ENCODE data around the gene EPG5.

EPG5 gene

DNA sequence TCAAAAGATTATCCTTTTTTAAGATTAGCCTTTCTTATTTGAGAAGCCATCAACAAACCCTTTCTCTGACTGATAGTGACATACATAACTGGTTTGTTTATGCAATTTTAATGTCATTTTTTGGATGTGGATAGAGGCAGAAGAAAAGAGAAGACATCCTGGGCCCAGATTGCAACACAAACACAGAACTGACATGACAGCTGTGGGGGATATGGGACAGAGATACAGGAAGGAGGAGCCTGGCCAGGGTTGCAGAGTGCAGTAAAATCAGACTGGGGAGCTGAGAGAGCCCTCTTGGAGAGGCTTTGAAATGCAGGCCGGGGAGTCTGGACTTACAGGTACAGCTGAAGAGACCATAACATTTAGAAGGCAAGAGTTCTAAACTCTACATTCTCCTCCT, 76.5 kb downstream of the EPG5 start:
- peaks cover 20% of the 10 kb centered on the region; the same call in 1 of the 2 replicates for H3K36me3 ChIP-seq (ENCODE audit: insufficient read depth, low read length)
- no peaks in the 10 kb centered on the region for H3K79me2 ChIP-seq (ENCODE audit: insufficient read depth, low read length)

DNA sequence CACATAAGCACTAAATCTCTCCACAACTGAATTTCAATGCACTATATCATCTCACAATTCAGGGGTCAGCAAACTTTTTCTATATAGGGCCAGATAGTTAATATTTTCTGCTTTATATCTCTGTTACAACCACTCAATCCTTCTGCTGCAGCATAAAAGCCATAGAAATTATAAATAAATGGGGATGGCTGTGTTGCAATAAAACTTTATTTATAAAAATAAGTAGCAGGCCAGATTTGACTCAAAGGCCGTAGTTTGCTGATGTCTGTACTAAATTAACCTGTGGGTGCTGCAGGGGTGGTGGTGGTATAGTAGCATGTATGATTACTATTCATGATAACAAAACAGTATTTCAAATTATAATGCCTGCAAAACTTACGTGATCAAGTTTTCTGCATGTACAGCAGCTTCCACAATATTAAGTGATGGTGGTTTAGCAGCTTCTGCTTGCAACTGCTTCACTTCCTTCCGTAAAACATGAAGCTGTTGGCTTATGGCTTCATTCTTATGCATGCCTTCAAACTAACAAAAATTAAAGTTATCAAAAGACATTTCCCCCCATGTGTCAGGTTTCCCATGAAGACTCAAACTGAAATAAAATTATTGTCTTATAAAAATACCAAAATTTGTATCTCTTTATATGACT, 77.6 kb downstream of the EPG5 start:
- TF ChIP-seq CTCF (IDR thresholded peaks at IDR 0.05; ENCODE audit: low read length) (no peak), EZH2 (IDR thresholded peaks at IDR 0.05; ENCODE audit: borderline replicate concordance, low read length) (no peak)
- Histone ChIP-seq H3K27ac (ENCODE audit: low read depth, low read length, poor library complexity, severe bottlenecking) (no peak overlapping the region), H4K20me1 (ENCODE audit: insufficient read depth, low read length) (no peaks in the 10 kb centered on the region), H3K4me1 (ENCODE audit: insufficient read depth, low read length, severe bottlenecking) (no peaks in the 10 kb centered on the region), H3K9me3 (ENCODE audit: low read length) (no peaks in the 10 kb centered on the region), H3K9me2 (ENCODE audit: low read depth, low read length) (no peaks in the 10 kb centered on the region), H3K79me2 (ENCODE audit: insufficient read depth, low read length) (no peaks in the 10 kb centered on the region), H3K36me3 (ENCODE audit: insufficient read depth, low read length) (peaks cover 20% of the 10 kb centered on the region; the same call in 1 of the 2 replicates), H2AFZ (ENCODE audit: low read length) (no peak overlapping the region), H3F3A (ENCODE audit: insufficient read depth, low read length) (no peaks in the 10 kb centered on the region; the same call in 1 of the 2 replicates), H3K27me3 (ENCODE audit: insufficient read depth, low read length) (no peaks in the 10 kb centered on the region), H3K4me2 (ENCODE audit: low read length) (no peak overlapping the region), H3K4me3 (ENCODE audit: low read depth, low read length, poor library complexity, severe bottlenecking) (no peak overlapping the region), H3K9ac (ENCODE audit: low read length) (no peak overlapping the region)

More for the DNA sequence above, 76.5 kb downstream of the EPG5 start:
- Histone ChIP-seq H2AFZ (ENCODE audit: low read length) (no peak overlapping the region), H3K9me2 (ENCODE audit: low read depth, low read length) (no peaks in the 10 kb centered on the region), H3K4me2 (ENCODE audit: low read length) (no peak overlapping the region), H3K9me3 (ENCODE audit: low read length) (no peaks in the 10 kb centered on the region), H3K4me1 (ENCODE audit: insufficient read depth, low read length, severe bottlenecking) (no peaks in the 10 kb centered on the region), H3K27ac (ENCODE audit: low read depth, low read length, poor library complexity, severe bottlenecking) (no peak overlapping the region), H4K20me1 (ENCODE audit: insufficient read depth, low read length) (no peaks in the 10 kb centered on the region), H3K4me3 (ENCODE audit: low read depth, low read length, poor library complexity, severe bottlenecking) (no peak overlapping the region), H3F3A (ENCODE audit: insufficient read depth, low read length) (no peaks in the 10 kb centered on the region; the same call in 1 of the 2 replicates), H3K9ac (ENCODE audit: low read length) (no peak overlapping the region), H3K27me3 (ENCODE audit: insufficient read depth, low read length) (no peaks in the 10 kb centered on the region)
- TF ChIP-seq EZH2 (IDR thresholded peaks at IDR 0.05; ENCODE audit: borderline replicate concordance, low read length) (no peak), CTCF (IDR thresholded peaks at IDR 0.05; ENCODE audit: low read length) (no peak)

- Histone ChIP-seq H3K27me3 (ENCODE audit: insufficient read depth, low read length) (no peaks in the 10 kb centered on the region), H3K9me3 (ENCODE audit: low read length) (no peaks in the 10 kb centered on the region), H3K4me1 (ENCODE audit: insufficient read depth, low read length, severe bottlenecking) (no peaks in the 10 kb centered on the region), H4K20me1 (ENCODE audit: insufficient read depth, low read length) (no peaks in the 10 kb centered on the region), H3K4me3 (ENCODE audit: low read depth, low read length, poor library complexity, severe bottlenecking) (no peak overlapping the region), H2AFZ (ENCODE audit: low read length) (no peak overlapping the region), H3K36me3 (ENCODE audit: insufficient read depth, low read length) (peaks cover 21% of the 10 kb centered on the region; the same call in 1 of the 2 replicates), H3K27ac (ENCODE audit: low read depth, low read length, poor library complexity, severe bottlenecking) (no peak overlapping the region), H3K9me2 (ENCODE audit: low read depth, low read length) (no peaks in the 10 kb centered on the region), H3K4me2 (ENCODE audit: low read length) (no peak overlapping the region), H3F3A (ENCODE audit: insufficient read depth, low read length) (no peaks in the 10 kb centered on the region; the same call in 1 of the 2 replicates), H3K9ac (ENCODE audit: low read length) (no peak overlapping the region), H3K79me2 (ENCODE audit: insufficient read depth, low read length) (no peaks in the 10 kb centered on the region)
- no peak for TF ChIP-seq EZH2 (IDR thresholded peaks at IDR 0.05; ENCODE audit: borderline replicate concordance, low read length)
- TF ChIP-seq CTCF (IDR thresholded peaks at IDR 0.05; ENCODE audit: low read length), result no peak
Measured at GRCh38 chr18:45887585-45887984, 79.5 kb downstream of the EPG5 start.

All from OCI-LY1 (cell line).